A549 (cell line): ENCODE measurements around the gene RPTOR. TPM values are rescaled to one million over a fixed set of nuclear protein-coding genes. Genes with fewer than 3 reads are reported as not detected.

ENCODE experiments used
- ATAC-seq, 2 experiments: fragments of 200-7000 bp in 1 of 2; fragments of >200 bp in 1 of 2; cut with Nextera tagmentation in 1 of 2; cut with Tn5 transposase in 1 of 2; 3 replicates each; pipeline versions ENCODE4 v1.8.0 to v1.9.1; 2018 to 2020; ENCODE audit warnings: mild to moderate bottlenecking in 1 of 2, moderate library complexity in 1 of 2
- CTCF ChIA-PET: fragments of 300-600 bp; sonication (Branson Sonifier 250); formaldehyde crosslinking; extraction: SDS; loops from one replicate; lab custom pipeline; 2021; ENCODE audit warnings: antibody characterized with exemption, inconsistent platforms; lab: Yijun Ruan, JAX
- POLR2A ChIA-PET: fragments of 350-600 bp; formaldehyde crosslinking; extraction: SDS; loops from one replicate; lab custom pipeline; 2021; ENCODE audit warnings: antibody characterized with exemption, inconsistent platforms; lab: Yijun Ruan, JAX
- DNase-seq, 2 experiments: peaks; one replicate each; pipeline versions ENCODE4 v3.0.0 to v3.0.0-alpha.2; 2011 to 2016; ENCODE audit warnings: low read depth in 1 of 2, low spot score in 1 of 2
- FAIRE-seq: peaks from 2 replicates; lab custom pipeline; 2011; peaks lifted over from hg19 to GRCh38; lab: Jason Lieb, UNC
- H3K27ac ChIP-seq, 2 experiments: fragments of >200 bp; sonication (Bioruptor Twin); formaldehyde crosslinking; 3 replicates each; pipeline ENCODE4 v1.5.1; 2016 to 2017
- H3K4me1 ChIP-seq: fragments of >200 bp; sonication (Bioruptor Twin); formaldehyde crosslinking; 3 replicates; pipeline ENCODE4 v1.6.1; 2016
- H3K4me2 ChIP-seq: fragments of >200 bp; sonication (Bioruptor Twin); formaldehyde crosslinking; 3 replicates; pipeline ENCODE4 v1.6.1; 2016
- H3K4me3 ChIP-seq: fragments of >200 bp; sonication (Bioruptor Twin); formaldehyde crosslinking; 3 replicates; pipeline ENCODE4 v1.5.1; 2016
- H3K9me3 ChIP-seq: fragments of >200 bp; sonication (Bioruptor Twin); formaldehyde crosslinking; 3 replicates; pipeline ENCODE4 v1.6.1; 2016
- CEBPB ChIP-seq, 2 experiments: fragments of >200 bp in 1 of 2; sonication (Bioruptor Twin) in 1 of 2; formaldehyde crosslinking in 1 of 2; IDR thresholded peaks; 2 replicates each; pipeline ENCODE4 v1.6.1; 2012 to 2016
- CHD2 ChIP-seq: fragments of 150-350 bp; IDR thresholded peaks from 2 replicates; pipeline ENCODE4 v1.6.1; 2014; ENCODE audit warnings: low read length; ENCODE audit not compliant: partially characterized antibody
- EP300 ChIP-seq, 2 experiments: fragments of >200 bp; sonication (Bioruptor Twin); formaldehyde crosslinking; IDR thresholded peaks; 2 replicates in 1 of 2; 3 replicates in 1 of 2; pipeline ENCODE4 v1.6.1; 2016 to 2017
- GATA3 ChIP-seq: IDR thresholded peaks from 2 replicates; pipeline ENCODE4 v1.6.1; 2012; ENCODE audit warnings: borderline replicate concordance
- HDAC2 ChIP-seq: fragments of 200-600 bp; sonication (generic); IDR thresholded peaks from 2 replicates; pipeline ENCODE4 v1.6.1; 2016
- HOXB13 ChIP-seq: fragments of 250-450 bp; sonication (Bioruptor Pico); IDR thresholded peaks from 2 replicates; pipeline ENCODE4 v1.5.0; 2020; ENCODE audit warnings: low read depth, mild to moderate bottlenecking, moderate library complexity
- JUN ChIP-seq, 2 experiments: fragments of >200 bp; sonication (Bioruptor Twin); formaldehyde crosslinking; IDR thresholded peaks; 2 replicates in 1 of 2; 3 replicates in 1 of 2; pipeline ENCODE4 v1.6.1; 2016 to 2017
- KDM1A ChIP-seq: fragments of 200-600 bp; sonication (generic); IDR thresholded peaks from 2 replicates; pipeline ENCODE4 v1.6.1; 2016; ENCODE audit warnings: low read depth, mild to moderate bottlenecking
- KDM5A ChIP-seq: fragments of 200-600 bp; sonication (generic); IDR thresholded peaks from 2 replicates; pipeline ENCODE4 v1.6.1; 2016; ENCODE audit warnings: antibody characterized with exemption, mild to moderate bottlenecking
- MAFK ChIP-seq: fragments of 450-650 bp; IDR thresholded peaks from 2 replicates; pipeline ENCODE4 v1.6.1; 2014; ENCODE audit not compliant: partially characterized antibody
- NPAS2 ChIP-seq: fragments of 250-450 bp; sonication (Bioruptor Pico); IDR thresholded peaks from 2 replicates; pipeline ENCODE4 v1.8.0; 2022; ENCODE audit warnings: mild to moderate bottlenecking, moderate library complexity, borderline replicate concordance
- NR3C1 ChIP-seq: fragments of >200 bp; sonication (Bioruptor Twin); formaldehyde crosslinking; IDR thresholded peaks from 3 replicates; pipeline ENCODE4 v1.6.1; 2017
- PHF8 ChIP-seq: fragments of 200-600 bp; sonication (generic); IDR thresholded peaks from 2 replicates; pipeline ENCODE4 v1.6.1; 2016; ENCODE audit warnings: low read depth, mild to moderate bottlenecking, antibody characterized with exemption, moderate library complexity, borderline replicate concordance
- POLR2AphosphoS2 ChIP-seq: conservative IDR thresholded peaks from 2 replicates; pipeline ENCODE4 v1.6.1; 2012; ENCODE audit warnings: low read length, improper control_type of control experiment, inconsistent platforms
- RAD21 ChIP-seq, 2 experiments: fragments of >200 bp in 1 of 2; sonication (Bioruptor Twin) in 1 of 2; formaldehyde crosslinking in 1 of 2; IDR thresholded peaks in 1 of 2; conservative IDR thresholded peaks in 1 of 2; 2 replicates in 1 of 2; 3 replicates in 1 of 2; pipeline ENCODE4 v1.6.1; 2012 to 2018; ENCODE audit warnings: inconsistent platforms in 1 of 2
- RARB ChIP-seq: fragments of 250-450 bp; sonication (Bioruptor Pico); IDR thresholded peaks from 2 replicates; pipeline ENCODE4 v1.8.0; 2021; ENCODE audit warnings: mild to moderate bottlenecking, moderate library complexity
- RCOR1 ChIP-seq: fragments of 150-350 bp; IDR thresholded peaks from 2 replicates; pipeline ENCODE4 v1.6.1; 2014; ENCODE audit warnings: antibody characterized with exemption, low read length, low read depth
- RFX5 ChIP-seq: fragments of 450-650 bp; IDR thresholded peaks from 2 replicates; pipeline ENCODE4 v1.7.1; 2014; ENCODE audit warnings: antibody characterized with exemption, mild to moderate bottlenecking, moderate library complexity
- RNF2 ChIP-seq: fragments of 200-600 bp; sonication (generic); IDR thresholded peaks from 2 replicates; pipeline ENCODE4 v1.6.1; 2016; ENCODE audit warnings: low read depth, mild to moderate bottlenecking, antibody characterized with exemption, moderate library complexity, borderline replicate concordance
- SMC3 ChIP-seq: fragments of >200 bp; sonication (Bioruptor Twin); formaldehyde crosslinking; IDR thresholded peaks from 3 replicates; pipeline ENCODE4 v1.6.1; 2018; ENCODE audit warnings: inconsistent platforms
- TP53 ChIP-seq: fragments of 250-450 bp; sonication (Bioruptor Pico); IDR thresholded peaks from 2 replicates; pipeline ENCODE4 v1.5.0; 2021; ENCODE audit warnings: mild to moderate bottlenecking, moderate library complexity
- ZNF302 ChIP-seq: fragments of 250-450 bp; sonication (Bioruptor Pico); IDR thresholded peaks from 2 replicates; pipeline ENCODE4 v1.9.0; 2021; ENCODE audit warnings: inconsistent platforms, mild to moderate bottlenecking, moderate library complexity
- WGBS: methylation state at CpG from one replicate; pipeline ENCODE4 v1.1.6; 2017; ENCODE audit errors: missing lambda C conversion rate; 5-methylcytosine and 5-hydroxymethylcytosine counted together
- polyA plus RNA-seq, 4 experiments: library from polyadenylated mRNA; depleted of rRNA in 3 of 4; stranded (reverse); fragments of >200 nt; fragmentation: RNase III in 1 of 4; extraction: RNeasy Plus Mini Kit Qiagen cat#74134 plus additional on column Dnase treatment in 1 of 4; gene quantifications; 2 replicates in 3 of 4; 3 replicates in 1 of 4; pipeline ENCODE4 v1.2.3, GENCODE V29; 2011 to 2017
- TF ChIP-seq, protein P1 (sequence below): IDR thresholded peaks from 2 replicates; pipeline ENCODE4 v1.6.1; 2012
- TF ChIP-seq, protein P2 (sequence below): IDR thresholded peaks from 2 replicates; pipeline ENCODE4 v1.6.1; 2012; ENCODE audit warnings: low read depth, borderline replicate concordance
- TF ChIP-seq, protein P3 (sequence below): fragments of 250-450 bp; sonication (Bioruptor Pico); IDR thresholded peaks from 2 replicates; pipeline ENCODE4 v1.5.0; 2020; ENCODE audit warnings: low read depth, mild to moderate bottlenecking, moderate library complexity
- TF ChIP-seq, protein P4 (sequence below): fragments of 250-450 bp; sonication (Bioruptor Pico); IDR thresholded peaks from 2 replicates; pipeline ENCODE4 v1.5.0; 2021; ENCODE audit warnings: mild to moderate bottlenecking, moderate library complexity, borderline replicate concordance
- TF ChIP-seq, protein P5 (sequence below): fragments of >200 bp; sonication (Bioruptor Twin); formaldehyde crosslinking; IDR thresholded peaks from 2 replicates; pipeline ENCODE4 v1.6.1; 2016

The RPTOR gene
- polyA plus RNA-seq, 2 of the 4 experiments (the other 2 are of a cell fraction) = 10.8 to 27.1 TPM

DNA sequence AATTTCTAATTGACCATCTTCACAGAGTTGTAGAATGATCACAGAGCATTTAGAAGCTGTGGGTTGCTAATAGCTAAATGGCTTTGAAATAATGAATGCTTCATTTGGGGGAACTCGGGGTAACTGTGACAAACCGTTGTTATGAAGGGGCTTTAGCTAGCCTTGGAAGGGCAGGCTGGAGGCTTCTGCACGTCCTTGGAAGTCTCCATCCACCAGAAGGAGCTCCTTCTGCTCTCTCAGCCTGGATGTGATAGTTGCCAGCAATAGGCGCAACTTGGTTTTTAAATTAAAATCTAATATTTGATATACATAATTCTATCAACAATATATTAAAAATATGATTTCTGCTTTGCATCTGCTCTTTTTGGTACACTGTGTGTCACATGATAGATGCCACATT, 200.5 kb downstream of the RPTOR start (continued):
- TF ChIP-seq JUN (IDR thresholded peaks at IDR 0.05) (no peak), MAFK (no peak), GATA3 (no peak), PHF8 (no peak), ZNF302 (no peak), EP300 (IDR thresholded peaks at IDR 0.05) (no peak), KDM5A (no peak), SMC3 (no peak), RFX5 (no peak)
- TF ChIP-seq, protein P1, sequence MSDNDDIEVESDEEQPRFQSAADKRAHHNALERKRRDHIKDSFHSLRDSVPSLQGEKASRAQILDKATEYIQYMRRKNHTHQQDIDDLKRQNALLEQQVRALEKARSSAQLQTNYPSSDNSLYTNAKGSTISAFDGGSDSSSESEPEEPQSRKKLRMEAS = no peak

DNA sequence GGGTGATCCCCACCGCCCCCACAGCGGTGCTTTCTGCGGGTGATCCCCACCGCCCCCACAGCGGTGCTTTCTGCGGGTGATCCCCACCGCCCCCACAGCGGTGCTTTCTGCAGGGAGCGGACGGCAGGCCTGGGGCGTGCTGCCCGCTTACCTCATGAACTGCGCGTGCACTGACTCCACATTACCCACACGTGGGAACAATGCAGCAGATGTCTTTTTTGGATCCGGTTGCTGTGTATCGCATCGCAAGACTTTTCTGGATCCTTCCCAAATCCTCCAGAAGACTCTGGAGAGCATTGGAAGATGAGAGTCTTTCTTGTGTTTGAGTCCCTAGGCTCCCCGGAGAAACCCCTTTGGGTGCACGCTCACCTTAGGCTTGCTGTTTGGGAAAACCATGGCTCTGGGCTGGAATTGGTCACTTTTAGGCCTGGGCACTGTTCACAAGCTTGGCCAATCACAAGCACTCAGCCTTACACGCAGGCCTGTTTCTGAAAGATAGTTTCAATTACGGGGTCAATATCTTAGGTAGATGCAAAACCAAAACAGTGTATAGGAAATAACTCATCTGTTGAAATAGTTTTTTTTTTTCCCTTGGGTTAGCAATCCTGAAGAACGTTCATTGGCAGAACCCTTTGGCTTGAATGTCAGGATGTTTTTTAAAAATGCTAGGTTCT, 201.8 kb downstream of the RPTOR start:
- FAIRE-seq = no peak
- Histone ChIP-seq H3K27ac (no peak overlapping the region), H3K4me3 (no peak overlapping the region), H3K4me1 (peaks cover 3% of the 10 kb centered on the region; the same call in 1 of the 3 replicates)
- WGBS = 97% methylated on average over 20 of the region's 23 CpGs
- DNase-seq = no peak
- no peak; a peak in 1 of 6 replicates for ATAC-seq
- TF ChIP-seq, protein P2, sequence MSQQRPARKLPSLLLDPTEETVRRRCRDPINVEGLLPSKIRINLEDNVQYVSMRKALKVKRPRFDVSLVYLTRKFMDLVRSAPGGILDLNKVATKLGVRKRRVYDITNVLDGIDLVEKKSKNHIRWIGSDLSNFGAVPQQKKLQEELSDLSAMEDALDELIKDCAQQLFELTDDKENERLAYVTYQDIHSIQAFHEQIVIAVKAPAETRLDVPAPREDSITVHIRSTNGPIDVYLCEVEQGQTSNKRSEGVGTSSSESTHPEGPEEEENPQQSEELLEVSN = no peak
- TF ChIP-seq HOXB13 (no peak), HDAC2 (no peak), RAD21 (conservative IDR thresholded peaks at IDR 0.05 in 1 of 2, IDR thresholded peaks at IDR 0.05 in 1 of 2) (no peak), POLR2AphosphoS2 (no peak), NR3C1 (no peak), RARB (CRISPR knock-in tag) (no peak), RCOR1 (no peak), NPAS2 (no peak), CHD2 (no peak), CEBPB (IDR thresholded peaks at IDR 0.05) (no peak), TP53 (CRISPR knock-in tag) (no peak), KDM1A (no peak), RNF2 (no peak)
- TF ChIP-seq, protein P3, sequence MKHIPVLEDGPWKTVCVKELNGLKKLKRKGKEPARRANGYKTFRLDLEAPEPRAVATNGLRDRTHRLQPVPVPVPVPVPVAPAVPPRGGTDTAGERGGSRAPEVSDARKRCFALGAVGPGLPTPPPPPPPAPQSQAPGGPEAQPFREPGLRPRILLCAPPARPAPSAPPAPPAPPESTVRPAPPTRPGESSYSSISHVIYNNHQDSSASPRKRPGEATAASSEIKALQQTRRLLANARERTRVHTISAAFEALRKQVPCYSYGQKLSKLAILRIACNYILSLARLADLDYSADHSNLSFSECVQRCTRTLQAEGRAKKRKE (CRISPR knock-in tag) = no peak
- TF ChIP-seq, protein P4, sequence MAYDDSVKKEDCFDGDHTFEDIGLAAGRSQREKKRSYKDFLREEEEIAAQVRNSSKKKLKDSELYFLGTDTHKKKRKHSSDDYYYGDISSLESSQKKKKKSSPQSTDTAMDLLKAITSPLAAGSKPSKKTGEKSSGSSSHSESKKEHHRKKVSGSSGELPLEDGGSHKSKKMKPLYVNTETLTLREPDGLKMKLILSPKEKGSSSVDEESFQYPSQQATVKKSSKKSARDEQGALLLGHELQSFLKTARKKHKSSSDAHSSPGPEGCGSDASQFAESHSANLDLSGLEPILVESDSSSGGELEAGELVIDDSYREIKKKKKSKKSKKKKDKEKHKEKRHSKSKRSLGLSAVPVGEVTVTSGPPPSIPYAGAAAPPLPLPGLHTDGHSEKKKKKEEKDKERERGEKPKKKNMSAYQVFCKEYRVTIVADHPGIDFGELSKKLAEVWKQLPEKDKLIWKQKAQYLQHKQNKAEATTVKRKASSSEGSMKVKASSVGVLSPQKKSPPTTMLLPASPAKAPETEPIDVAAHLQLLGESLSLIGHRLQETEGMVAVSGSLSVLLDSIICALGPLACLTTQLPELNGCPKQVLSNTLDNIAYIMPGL = no peak
- TF ChIP-seq, protein P5, sequence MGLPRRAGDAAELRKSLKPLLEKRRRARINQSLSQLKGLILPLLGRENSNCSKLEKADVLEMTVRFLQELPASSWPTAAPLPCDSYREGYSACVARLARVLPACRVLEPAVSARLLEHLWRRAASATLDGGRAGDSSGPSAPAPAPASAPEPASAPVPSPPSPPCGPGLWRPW = no peak
- TF ChIP-seq, all 56 proteins: peak for 0
- Histone ChIP-seq H3K4me2 (no peak overlapping the region), H3K9me3 (0 out of 3 replicates have a peak, but pooled peaks cover 7% of the 10 kb centered on the region)
- CTCF ChIA-PET = interaction anchor here (1.3 kb wide), 1 partner anchor 116 kb away, joined by 3 read pairs; no protein-coding TSS in a partner anchor
- POLR2A ChIA-PET = interaction anchor here (0.6 kb wide), 1 partner anchor 171 kb away, joined by 3 read pairs; no protein-coding TSS in a partner anchor
